Measurements from ENCODE around the gene BOLL.
A peak's percentile ranks its signal among the peaks of the same experiment; 100 is the strongest.
"Not testable (repeated sequence)": the region's sequence is repeated elsewhere in the genome, so short reads cannot be mapped to it uniquely, and the experiment has no call there.

The BOLL gene

DNA sequence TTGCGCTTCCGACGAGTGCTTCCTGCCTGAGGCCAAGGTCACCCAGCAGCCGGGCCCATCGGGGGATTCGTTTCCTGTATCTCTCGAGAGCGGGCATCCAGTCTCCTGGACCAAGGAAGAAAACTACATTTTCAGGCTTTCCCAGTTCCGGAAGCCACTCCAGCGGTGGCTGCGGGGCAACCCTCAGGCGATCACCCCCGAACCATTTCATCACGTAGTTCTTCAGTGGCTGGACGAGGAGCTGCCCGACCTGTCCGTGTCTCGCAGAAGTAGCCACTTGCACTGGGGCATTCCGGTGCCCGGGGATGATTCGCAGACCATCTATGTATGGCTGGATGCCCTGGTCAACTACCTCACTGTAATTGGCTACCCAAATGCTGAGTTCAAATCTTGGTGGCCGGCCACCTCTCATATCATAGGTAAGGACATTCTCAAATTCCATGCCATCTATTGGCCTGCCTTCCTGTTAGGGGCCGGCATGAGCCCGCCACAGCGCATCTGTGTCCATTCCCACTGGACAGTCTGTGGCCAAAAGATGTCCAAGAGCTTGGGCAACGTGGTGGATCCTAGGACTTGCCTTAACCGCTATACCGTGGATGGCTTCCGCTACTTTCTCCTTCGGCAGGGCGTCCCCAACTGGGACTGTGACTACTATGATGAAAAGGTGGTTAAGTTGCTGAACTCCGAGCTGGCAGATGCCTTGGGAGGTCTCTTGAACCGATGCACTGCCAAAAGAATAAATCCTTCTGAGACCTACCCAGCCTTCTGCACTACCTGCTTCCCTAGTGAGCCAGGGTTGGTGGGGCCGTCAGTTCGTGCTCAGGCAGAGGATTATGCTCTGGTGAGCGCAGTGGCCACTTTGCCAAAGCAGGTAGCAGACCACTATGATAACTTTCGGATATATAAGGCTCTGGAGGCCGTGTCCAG is 78.9 kb downstream of the BOLL start:
- DNase-seq = peak in 1 of 2 experiments; percentile 30

DNA sequence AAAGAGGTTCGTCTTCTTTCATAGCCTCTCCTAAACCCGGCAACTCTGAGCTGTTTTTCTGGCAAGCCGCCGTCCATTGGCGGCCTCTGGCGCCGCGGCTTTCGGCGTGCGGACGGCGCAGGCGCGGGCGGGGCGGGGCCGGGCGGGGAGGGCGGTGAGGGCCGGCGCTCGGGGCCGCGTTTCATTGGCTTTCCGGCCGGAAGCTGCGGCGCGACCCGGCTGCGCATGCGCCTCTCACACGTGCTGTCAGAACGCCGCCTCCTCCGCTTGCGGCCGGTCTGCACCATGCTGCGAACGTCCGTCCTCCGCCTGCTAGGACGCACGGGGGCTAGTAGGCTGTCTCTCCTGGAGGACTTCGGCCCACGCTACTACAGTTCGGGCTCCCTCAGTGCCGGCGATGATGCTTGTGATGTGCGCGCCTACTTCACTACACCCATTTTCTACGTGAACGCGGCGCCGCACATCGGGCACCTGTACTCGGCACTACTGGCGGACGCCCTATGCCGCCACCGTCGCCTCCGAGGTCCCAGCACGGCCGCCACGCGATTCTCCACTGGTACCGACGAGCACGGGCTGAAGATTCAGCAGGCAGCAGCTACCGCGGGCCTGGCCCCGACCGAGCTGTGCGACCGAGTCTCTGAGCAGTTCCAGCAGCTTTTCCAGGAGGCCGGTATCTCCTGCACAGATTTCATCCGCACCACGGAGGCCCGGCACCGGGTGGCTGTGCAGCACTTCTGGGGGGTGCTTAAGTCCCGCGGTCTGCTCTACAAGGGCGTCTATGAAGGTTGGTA is 79.8 kb downstream of the BOLL start, which contains the start of gene MARS2:
TSS of gene MARS2 (plus strand) at position 249 of the 791 bp plus-strand sequence. CDS start at position 286, 37 bp downstream.
- peak; percentile 85 to 86 for DNase-seq

DNA sequence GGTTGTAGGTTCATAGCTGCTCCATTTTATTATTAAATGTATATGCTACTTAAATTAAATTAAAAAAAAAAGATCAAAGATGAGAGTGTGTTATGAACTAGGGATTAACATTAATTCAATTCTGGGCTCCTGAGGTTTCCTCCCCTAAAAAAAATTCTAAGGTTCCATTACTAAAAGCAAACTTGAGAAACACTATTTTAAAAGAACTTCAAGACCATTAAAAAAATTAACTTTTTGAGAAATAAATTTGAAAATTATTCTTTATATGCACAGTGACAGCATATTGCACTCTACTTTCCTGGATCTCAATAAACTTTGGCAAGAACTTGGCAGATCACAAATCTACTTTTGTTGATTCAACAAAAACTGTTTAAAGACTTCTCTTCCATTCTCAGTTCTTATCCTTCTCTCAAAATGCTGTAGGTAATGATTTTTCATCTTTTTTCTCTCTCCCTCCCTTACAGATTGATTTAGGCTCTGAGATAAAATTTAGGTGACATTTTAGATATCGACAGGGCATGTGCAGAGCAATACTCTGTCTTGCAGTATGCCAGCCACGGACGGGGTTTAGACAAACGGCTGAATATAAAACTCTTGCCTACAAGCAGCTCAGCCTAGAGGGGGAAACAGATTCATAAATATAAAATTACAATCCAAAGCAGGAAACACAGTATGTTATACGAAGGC is 80.5 kb downstream of the BOLL start:
- DNase-seq = peak; percentile 71 to 82

DNA sequence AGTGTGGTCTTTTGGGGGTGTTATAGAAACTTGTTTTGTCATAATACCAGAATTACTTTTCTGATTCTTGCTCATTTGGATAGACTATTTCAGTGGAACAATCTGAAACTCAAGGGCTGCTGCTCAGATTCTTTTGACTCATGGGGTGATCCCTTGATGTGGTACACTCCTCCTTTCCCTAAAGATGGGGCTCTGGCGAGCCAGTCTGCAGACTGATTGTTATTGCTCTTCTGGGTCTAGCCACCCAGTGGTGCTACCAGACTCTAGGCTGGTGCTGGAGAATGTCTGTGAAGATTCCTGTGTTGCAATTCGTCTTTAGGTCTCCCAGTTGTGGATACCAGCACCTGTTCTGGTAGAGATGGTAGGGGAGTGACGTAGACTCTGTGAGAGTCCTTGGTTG is 84.2 kb downstream of the BOLL start:
- no peak for DNase-seq

DNA sequence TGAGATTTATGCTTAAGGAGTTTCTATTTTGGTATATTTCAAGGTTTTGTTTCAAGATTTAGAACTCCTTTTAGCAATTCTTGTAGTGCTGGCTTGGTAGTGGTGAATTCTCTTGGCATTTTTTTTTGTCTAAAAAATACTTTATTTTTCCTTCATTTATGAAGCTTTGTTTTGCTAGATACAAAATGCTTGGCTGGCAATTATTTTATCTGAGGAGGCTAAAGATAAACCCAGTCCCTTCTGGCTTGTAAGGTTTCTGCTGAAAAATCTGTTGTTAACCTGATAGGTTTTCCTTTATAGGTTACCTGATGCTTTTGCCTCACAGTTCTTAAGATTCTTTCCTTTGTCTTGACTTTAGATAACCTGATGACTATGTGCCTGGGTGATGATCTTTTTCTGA is 85.4 kb downstream of the BOLL start:
- not testable (repeated sequence) for DNase-seq

DNA sequence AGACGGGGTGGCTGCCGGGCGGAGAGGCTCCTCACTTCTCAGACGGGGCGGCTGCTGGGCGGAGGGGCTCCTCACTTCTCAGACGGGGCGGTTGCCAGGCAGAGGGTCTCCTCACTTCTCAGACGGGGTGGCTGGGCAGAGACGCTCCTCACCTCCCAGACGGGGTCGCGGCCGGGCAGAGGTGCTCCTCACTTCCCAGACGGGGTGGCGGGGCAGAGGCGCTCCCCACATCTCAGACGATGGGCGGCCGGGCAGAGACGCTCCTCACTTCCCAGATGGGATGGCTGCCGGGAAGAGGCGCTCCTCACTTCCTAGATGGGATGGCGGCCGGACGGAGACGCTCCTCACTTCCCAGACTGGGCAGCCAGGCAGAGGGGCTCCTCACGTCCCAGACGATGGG is 88.5 kb downstream of the BOLL start:
- DNase-seq = not testable (repeated sequence)

DNA sequence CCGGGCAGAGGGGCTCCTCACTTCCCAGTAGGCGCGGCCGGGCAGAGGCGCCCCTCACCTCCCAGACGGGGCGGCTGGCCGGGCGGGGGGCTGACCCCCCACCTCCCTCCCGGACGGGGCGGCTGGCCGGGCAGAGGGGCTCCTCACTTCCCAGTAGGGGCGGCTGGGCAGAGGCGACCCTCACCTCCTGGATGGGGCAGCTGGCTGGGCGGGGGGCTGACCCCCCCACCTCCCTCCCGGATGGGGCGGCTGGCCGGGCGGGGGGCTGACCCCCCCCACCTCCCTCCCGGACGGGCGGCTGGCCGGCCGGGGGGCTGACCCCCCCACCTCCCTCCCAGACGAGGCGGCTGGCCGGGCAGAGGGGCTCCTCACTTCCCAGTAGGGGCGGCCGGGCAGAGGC is 89.1 kb downstream of the BOLL start:
- not testable (repeated sequence) for DNase-seq

DNA sequence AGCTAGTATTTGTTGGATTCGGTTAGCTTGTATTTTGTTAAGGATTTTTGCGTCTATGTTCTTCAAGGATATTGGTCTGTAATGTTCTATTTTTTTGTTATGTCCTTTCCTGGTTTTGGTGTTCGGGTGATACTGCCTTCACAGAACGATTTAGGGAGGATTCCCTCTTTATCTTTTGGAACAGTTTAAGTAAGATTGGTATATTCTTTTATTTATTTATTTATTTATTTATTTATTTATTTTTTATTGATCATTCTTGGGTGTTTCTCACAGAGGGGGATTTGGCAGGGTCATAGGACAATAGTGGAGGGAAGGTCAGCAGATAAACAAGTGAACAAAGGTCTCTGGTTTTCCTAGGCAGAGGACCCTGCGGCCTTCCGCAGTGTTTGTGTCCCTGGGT is 89.9 kb downstream of the BOLL start:
- DNase-seq = not testable (repeated sequence)

DNA sequence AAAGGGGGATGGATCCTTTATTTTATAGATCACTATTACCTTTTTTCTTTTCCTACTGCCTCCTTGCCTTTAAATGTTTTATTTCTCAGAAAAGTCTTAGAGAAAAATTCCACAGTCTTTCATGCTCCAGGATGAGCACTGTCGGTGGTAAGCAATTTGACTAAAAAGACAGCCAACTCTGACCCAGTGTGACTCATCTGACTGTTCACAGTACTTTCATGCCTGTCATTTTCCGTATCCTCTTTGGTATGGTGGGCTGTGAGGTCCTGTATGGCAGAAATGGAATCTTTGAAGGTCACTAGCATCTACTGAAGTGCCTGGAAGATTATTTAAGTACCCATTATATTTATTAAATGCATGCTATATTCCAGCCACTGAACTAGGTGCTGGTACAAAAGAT is 107.6 kb downstream of the BOLL start:
- no peak for DNase-seq

DNA sequence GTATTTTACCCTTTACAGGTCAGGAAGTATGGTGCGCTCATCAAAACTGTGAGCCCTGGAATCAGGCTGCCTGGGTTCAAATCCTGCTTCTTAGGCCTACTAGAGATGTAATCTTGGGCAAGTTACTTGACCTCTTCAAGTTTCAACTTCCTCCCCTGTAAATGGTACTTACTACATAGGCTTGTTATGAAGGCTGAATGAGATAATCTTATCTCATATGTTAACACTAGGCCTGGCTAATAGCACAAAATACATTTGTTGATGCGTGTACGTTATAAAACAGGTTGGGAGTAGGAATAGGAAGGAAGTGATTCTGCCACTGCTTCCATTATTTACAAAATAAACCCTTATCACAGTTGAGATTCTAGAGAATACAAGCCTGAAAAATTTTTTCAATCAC is 108.1 kb downstream of the BOLL start:
- DNase-seq = no peak
